ENCODE results near the gene NR6A1. TPM values are rescaled to one million over a fixed set of nuclear protein-coding genes. Genes with fewer than 3 reads are reported as not detected.

NR6A1 gene
- polyA plus RNA-seq, 1 experiment, result 0.10 TPM

GRCh38 chr9:124471761-124472160 lies 299.4 kb downstream of the NR6A1 start:
- Histone ChIP-seq H3K27me3 (ENCODE audit: control insufficient read depth, insufficient read depth, low read length) (peaks cover 40% of the 10 kb centered on the region), H3K27ac (ENCODE audit: low read depth, low read length) (no peak overlapping the region), H3K9me3 (ENCODE audit: control insufficient read depth, insufficient read depth, low read length) (no peaks in the 10 kb centered on the region), H3K4me3 (ENCODE audit: low read depth, low read length) (no peak overlapping the region)
- CTCF ChIA-PET, result no interaction called here
- POLR2A ChIA-PET, result interaction anchor here (0.6 kb wide), 1 partner anchor 24 kb away, joined by 4 read pairs; no protein-coding TSS in a partner anchor
- no peak for TF ChIP-seq CTCF (IDR thresholded peaks at IDR 0.05; ENCODE audit: low read depth, low read length)
- DNase-seq (ENCODE audit: low read depth, low spot score), result no peak

- no peak for TF ChIP-seq CTCF (IDR thresholded peaks at IDR 0.05; ENCODE audit: low read depth, low read length)
- Histone ChIP-seq H3K27ac (ENCODE audit: low read depth, low read length) (no peak overlapping the region), H3K4me3 (ENCODE audit: low read depth, low read length) (no peak overlapping the region), H3K9me3 (ENCODE audit: control insufficient read depth, insufficient read depth, low read length) (no peaks in the 10 kb centered on the region), H3K27me3 (ENCODE audit: control insufficient read depth, insufficient read depth, low read length) (peaks cover 42% of the 10 kb centered on the region)
- POLR2A ChIA-PET, result no interaction called here
- no peak for DNase-seq (ENCODE audit: low read depth, low spot score)
- CTCF ChIA-PET, result no interaction called here
Observed at GRCh38 chr9:124470726-124471125, 300.4 kb downstream of the NR6A1 start.

- TF ChIP-seq CTCF (IDR thresholded peaks at IDR 0.05; ENCODE audit: low read depth, low read length), result no peak
- H3K4me3 ChIP-seq (ENCODE audit: low read depth, low read length), result no peak overlapping the region
- no peaks in the 10 kb centered on the region for H3K9me3 ChIP-seq (ENCODE audit: control insufficient read depth, insufficient read depth, low read length)
- H3K27me3 ChIP-seq (ENCODE audit: control insufficient read depth, insufficient read depth, low read length), result peaks cover 39% of the 10 kb centered on the region
- POLR2A ChIA-PET, result no interaction called here
- CTCF ChIA-PET, result no interaction called here
- no peak for DNase-seq (ENCODE audit: low read depth, low spot score)
- no peak overlapping the region for H3K27ac ChIP-seq (ENCODE audit: low read depth, low read length)
Observed at GRCh38 chr9:124470306-124470705, 300.8 kb downstream of the NR6A1 start.

- ChIA-PET POLR2A (no interaction called here), CTCF (no interaction called here)
- DNase-seq (ENCODE audit: low read depth, low spot score), result no peak
- Histone ChIP-seq H3K9me3 (ENCODE audit: control insufficient read depth, insufficient read depth, low read length) (no peaks in the 10 kb centered on the region), H3K4me3 (ENCODE audit: low read depth, low read length) (no peak overlapping the region), H3K27me3 (ENCODE audit: control insufficient read depth, insufficient read depth, low read length) (peaks cover 29% of the 10 kb centered on the region), H3K27ac (ENCODE audit: low read depth, low read length) (no peak overlapping the region)
- TF ChIP-seq CTCF (IDR thresholded peaks at IDR 0.05; ENCODE audit: low read depth, low read length), result no peak
Observed at GRCh38 chr9:124469011-124469832, 301.9 kb downstream of the NR6A1 start.

GRCh38 chr9:124468061-124468740 lies 302.9 kb downstream of the NR6A1 start:
- no peak for DNase-seq (ENCODE audit: low read depth, low spot score)
- Histone ChIP-seq H3K4me3 (ENCODE audit: low read depth, low read length) (no peak overlapping the region), H3K27ac (ENCODE audit: low read depth, low read length) (no peak overlapping the region), H3K27me3 (ENCODE audit: control insufficient read depth, insufficient read depth, low read length) (peaks cover 31% of the 10 kb centered on the region), H3K9me3 (ENCODE audit: control insufficient read depth, insufficient read depth, low read length) (no peaks in the 10 kb centered on the region)
- ChIA-PET POLR2A (no interaction called here), CTCF (no interaction called here)
- TF ChIP-seq CTCF (IDR thresholded peaks at IDR 0.05; ENCODE audit: low read depth, low read length), result no peak
